ENCODE measurements around the gene DYNLL1.
A peak's percentile ranks its signal among the peaks of the same experiment; 100 is the strongest.
"Not testable (repeated sequence)": the region's sequence is repeated elsewhere in the genome, so short reads cannot be mapped to it uniquely, and the experiment has no call there.

Gene DYNLL1

DNA sequence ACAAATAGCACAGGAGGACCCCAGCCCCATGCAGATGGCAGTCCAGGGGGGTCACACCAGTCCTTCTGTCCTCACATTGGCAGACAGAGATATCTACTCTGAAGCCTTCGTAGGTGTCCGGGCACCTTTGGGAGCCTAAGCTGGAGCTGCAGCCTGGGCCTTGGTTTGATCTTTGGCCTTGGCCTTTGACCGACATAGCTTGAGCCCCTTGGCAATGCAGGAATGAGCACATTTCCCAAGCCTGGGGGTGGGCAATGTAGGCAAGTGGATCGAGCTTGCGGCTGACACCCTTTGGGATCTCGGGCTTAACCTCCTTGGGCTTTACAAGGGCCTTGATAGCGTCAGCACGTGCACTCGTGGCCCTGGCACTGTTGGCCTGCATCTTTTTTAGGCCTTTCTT lies 26.7 kb downstream of the DYNLL1 start:
- no peak for DNase-seq

DNA sequence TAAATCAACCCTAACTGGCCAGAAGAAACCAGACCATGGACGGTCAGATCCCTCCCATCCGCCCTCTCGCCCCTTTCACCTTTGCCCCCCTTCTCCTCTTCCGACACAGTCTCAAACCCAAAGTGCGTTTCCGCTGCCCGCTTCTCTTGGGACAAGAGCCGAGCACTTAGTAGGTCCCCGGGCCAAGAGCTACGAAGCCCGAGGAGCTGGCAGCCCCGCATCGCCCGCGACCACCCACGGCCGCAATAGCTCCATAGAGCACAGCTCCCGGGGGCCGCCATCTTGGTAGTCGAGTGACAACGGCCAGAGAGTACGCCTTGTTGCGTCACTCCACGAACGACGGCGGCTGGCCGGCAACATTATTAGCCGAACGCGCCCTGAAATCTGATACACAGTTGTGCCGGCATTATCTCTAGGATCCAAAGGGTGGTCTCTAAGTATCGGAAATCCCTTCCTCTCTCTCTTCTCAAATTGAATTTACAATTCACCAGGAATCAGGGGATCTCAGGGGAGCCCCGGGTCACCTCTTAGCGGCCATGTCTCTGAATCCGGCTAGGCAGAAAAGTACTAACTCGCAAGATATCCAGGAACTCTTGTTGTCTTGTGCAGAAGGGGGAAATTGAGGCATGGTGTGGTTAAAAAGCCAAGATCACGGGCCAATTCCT lies 33.1 kb downstream of the DYNLL1 start, which contains the start of gene COQ5:
Gene COQ5, minus strand, starts transcription at position 298 of the 665 bp plus-strand sequence. Its CDS starts 17 bp downstream, at position 281.
- DNase-seq: peak; percentile 91

DNA sequence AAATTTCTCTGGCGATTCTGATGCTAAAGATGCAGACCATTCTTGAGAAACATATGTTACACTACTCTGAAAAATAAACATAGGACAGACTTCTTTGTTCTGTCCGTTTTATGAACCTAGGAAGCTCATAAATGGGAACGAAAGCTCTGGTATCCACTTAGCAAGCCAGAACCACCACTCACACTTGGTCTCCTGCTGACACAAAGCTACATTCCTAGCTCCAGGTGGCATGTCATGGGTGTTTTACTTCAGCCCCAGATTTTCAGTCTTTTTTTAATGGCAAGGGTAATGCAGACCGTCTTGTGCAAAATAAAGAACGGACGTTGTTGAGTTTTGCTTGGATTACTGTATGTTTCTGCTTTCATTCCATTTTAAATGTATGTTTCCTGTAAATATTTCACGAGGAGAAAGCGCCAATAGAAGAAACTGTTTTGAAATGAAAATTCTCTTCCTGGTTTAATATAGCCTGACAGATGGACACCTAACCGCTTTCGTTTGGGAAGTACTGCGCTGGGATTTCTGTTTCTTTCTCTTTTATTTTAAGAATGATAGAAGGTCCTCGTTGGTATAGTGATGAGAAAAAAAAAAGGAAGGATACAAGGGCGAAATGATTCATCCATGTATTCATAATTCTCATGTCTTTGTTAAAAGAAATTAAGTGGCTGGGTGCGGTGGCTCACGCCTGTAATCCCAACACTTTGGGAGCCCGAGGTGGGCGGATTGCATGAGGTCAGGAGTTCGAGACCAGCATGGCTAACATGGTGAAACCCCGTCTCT lies 33.9 kb downstream of the DYNLL1 start:
- peak; percentile 87 for DNase-seq

DNA sequence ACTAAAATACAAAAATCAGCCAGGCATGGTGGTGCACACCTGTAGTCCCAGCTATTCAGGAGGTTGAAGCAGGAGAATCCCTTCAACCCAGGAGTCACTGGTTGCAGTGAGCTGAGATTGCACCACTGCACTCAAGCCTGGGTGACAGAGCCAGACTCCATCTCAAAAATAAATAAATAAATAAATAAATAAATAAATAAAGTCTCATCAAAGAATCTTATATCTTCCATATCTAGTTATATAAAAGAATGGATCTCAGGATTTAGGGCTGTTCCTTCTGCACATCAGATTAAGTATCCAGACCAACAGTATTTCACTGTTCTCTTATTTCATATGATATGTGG lies 34.5 kb downstream of the DYNLL1 start:
- not testable (repeated sequence) for DNase-seq

DNA sequence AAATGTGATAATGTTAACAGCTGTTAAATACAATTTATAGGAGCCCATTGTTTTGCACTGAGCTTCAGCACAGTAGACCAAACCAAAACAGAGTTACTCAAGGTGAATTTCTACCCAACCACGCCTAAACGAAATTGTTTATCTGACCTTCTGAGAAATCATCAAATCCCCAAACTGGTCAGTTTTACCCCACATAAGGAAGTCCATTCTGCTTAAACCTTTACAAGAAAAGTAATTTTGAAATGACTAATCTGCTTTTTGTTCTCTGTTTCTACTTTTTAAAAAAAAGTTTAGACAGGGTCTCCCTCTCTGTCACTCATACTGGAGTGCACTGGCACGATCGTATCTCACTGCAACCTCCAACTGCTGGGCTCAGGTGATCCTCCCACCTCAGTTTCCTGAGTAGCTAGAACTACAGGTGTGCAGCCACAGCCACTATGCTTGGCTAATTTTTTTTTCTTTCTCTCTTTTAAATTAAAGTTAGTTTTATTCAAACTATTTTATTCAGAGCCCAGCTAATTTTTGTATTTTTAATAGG lies 36.9 kb downstream of the DYNLL1 start:
- no peak for DNase-seq

DNA sequence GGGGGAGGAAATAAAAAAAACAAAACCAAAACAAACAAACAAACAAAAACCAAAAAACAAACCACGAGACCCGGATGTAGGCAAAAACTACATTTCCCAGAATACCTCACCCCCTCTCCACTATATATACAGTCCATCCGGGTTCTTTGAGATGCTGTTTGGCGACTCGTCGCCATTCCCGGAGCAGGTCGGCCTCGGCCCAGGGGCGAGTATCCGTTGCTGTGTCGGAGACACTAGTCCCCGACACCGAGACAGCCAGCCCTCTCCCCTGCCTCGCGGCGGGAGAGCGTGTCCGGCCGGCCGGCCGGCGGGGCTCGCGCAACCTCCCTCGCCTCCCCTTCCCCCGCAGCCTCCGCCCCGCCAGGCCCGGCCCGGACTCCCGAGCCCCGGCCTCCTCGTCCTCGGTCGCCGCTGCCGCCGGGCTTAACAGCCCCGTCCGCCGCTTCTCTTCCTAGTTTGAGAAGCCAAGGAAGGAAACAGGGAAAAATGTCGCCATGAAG lies 38.3 kb downstream of the DYNLL1 start, which contains the start of gene RNF10:
Gene RNF10, plus strand, starts transcription at position 154 of the 500 bp plus-strand sequence. CDS start 456 bp downstream, outside the sequence.
- DNase-seq: peak; percentile 89

DNA sequence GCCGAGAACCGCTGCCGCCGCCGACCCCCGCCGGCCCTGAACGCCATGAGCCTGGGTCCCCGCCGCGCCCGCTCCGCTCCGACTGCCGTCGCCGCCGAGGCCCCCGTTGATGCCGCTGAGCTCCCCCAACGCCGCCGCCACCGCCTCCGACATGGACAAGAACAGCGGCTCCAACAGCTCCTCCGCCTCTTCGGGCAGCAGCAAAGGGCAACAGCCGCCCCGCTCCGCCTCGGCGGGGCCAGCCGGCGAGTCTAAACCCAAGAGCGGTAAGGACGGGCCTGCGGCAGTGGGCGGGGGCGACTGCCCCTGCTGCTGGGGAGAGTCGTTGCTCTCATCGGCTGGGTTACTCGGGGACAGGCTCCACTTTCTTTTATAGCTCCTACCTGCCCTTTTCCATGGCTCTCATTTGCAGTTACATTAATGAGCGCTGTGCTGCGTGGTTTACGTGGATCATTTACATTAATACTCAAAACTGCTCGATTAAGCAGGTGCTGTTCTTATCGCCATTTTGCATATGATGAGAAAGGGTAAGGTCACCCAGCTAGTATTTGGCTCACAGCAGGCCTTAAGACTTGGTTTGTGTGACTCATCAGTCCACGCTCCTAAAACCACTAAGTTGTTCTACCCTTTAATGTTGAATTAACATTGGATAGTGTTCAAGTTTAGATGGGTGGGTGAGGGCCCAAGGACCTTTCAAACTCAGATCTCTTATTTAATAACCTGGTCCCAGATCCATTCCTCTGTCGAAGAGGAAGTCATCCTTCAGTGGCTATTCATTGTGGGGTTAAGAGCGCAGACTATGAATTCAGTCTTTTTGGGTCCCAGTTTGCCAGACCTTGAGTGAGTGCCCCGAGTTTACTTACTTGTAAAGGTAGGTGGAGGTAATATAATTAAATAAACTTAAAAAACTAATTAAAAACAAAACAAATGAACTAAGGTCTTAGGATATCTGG lies 39.1 kb downstream of the DYNLL1 start:
- DNase-seq: peak; percentile 33

DNA sequence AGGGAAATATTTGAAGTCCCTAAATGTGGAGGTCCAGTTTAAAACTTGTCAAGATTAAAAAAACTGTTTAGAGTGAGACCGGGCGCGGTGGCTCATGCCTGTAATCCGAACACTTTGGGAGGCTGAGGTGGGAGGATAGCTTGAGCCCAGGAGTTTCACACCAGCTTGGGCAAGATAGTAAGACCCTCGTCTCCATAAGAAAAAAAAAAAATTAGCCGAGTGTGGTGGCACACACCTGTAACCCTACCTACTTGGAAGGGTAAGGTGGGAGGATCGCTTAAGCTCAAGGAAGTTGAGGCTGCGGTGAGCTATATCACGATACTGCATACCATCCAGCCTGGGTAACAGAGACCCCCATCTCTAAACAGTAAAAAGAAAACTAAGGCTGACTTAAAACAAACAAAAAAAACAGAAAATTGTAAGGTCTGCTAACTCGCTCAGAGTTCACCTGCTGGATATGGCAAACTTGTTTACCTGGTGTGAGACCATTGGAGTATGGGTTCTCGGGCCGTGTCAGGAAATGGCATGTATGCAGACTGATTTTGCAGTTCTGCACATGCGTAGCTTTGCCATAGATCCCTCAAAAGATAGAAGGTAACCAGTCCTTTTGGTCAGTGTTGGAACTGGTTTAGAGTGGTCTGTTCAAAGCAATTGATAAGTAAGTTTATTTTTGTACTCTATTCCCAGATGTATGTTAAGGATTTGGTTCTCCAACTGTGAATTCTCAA lies 40.3 kb downstream of the DYNLL1 start:
- no peak for DNase-seq

DNA sequence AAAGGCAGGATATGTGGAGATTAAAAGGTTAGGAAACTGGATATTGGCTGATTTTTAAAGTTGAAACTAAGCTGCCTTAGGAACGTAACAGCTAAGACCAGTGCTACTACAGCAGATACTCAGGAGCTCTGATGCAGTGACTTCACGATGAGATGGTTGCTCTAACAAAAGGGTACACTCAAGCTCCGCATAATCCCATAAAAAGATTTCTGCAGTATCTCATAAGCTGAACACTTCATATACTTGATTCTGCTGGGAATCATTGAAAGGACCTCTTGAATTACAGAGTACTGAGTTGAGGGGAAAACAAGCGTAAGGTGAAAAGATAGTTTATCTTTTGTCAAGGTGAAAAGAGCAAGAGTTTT lies 41.9 kb downstream of the DYNLL1 start:
- DNase-seq: no peak

DNA sequence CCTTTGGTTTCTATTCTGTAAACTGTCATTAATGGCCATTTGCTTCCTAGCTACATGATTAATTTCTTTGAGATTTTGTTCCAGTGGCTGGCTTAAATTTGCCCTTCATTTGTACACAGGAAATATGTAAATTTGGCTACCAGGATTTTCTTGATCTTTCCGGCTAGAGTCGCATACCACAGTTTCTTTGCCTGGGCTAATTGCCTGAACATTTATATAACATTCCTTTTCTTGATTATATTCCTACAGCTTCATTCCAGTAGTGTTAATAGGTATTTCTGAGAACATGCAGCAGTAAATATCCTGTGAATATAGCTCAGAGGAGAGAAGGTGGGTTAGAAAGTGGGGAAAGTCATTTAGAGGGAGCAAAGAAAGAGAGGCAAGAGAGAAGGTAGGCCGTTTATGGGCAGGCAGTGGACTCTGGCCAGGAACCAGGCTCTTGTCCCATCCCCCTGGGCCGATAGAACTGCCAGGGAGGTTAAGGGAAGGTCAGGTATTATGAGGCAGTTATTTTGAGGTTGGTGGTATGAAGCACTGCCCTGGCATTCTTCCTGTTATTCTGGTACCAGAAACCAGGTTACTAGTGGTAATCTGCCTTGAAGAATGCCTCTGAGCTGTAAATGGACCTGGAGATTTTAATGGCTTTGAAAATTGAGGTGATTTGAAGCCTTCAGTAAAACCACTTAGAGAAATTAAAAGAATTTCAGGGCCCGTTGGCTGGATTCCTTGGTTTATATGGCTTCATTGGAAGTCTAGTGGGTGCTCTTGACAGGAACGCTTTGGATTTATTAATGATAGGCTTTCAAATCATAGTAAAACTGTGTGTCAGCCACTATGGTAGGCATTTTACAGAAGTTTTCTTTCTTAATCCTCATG lies 42.6 kb downstream of the DYNLL1 start:
- DNase-seq: no peak

DNA sequence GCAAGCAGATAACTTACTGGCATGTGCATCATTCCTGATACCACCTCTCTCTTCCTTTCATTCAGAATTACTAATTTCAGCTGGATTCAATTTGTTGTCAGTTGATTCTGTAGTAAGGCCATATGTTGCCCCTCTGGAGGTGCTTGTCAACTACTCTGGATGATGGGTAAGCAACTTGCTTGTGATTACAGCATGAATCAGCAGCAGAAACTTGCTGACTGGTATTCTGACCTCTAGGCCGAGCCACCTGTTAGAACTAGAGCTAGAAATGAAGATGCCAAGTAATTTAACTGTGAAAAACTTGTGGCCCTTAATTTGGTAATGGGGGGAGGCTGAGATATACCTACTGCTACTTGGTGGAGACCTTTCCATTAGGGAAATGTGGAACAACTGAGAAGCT lies 43.4 kb downstream of the DYNLL1 start:
- DNase-seq: no peak

DNA sequence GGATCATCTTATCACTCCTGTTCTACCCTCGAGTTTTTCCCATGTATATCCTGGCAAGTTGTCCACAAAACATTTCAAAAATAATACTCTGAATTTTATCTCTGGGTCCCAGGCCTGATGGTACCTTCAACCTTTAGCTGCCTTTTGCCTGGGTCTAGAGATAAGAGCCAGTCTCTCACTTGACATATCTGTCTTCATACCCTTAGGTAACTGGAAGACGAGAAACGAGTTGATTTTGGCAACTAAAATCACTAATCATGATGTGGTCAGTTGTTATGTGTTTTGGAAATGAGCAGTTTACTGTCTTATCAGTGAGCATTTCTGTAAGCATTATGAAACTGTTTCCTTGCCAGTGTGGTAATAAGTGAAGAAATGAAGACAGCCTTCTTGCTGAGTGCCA lies 44.5 kb downstream of the DYNLL1 start:
- no peak for DNase-seq

DNA sequence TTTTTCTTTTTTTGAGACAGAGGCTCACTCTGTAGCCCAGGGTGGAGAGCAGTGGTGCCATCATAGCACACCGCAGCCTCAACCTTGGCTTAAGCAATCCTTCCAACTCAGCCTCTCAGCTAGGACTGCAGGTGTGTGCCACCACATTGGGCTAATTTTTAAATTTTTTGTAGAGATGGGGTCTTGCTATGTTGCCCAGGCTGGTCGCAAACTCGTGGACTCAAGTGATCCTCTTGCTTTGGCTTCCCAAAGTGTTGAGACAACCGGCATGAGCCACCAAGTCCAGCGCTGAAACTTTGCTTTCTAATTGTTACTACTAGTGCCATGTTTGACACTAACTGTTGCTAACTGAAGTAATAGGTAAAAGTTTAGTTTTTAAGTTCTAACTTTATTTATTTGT lies 46.3 kb downstream of the DYNLL1 start:
- no peak for DNase-seq

DNA sequence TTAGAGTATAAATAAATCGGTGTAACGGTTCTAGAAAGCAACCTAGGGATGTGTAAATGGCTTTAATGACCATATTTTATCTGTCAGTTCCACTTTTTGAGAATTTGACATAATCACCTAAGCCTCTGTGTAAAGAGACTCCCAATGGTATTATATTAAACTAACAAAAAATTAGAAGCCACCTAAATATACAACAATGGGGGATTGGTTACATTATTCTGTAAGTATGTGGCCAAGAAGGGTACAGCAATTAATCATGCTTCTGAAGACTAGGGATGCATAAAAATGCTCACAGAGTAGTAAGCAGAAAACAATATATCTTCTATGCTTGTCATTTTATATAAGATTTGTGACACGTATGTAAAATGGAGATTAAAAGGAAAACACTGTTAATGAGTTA lies 48.8 kb downstream of the DYNLL1 start:
- DNase-seq: no peak

DNA sequence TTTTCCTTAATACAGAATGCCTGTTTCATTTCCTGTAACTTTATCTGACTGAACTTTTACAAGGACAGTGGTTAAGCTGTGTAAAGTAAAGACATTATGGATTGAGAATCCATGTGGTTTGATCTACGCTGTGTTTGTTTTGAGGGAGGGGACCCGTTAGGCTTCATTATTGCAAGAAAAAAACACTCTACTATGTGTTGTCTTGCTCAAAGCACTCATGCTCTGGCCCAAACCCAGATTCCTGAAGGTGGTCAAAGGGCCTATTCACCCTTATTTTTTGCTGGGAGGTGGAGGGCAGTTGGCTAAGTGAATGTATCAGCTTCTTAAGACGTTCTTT lies 50.1 kb downstream of the DYNLL1 start:
- DNase-seq: no peak
